SU-DHL-6 (cell line): Measurements from ENCODE around the gene ASB18.

ENCODE experiments used
- H2AFZ ChIP-seq: fragments of 200-600 bp; sonication (generic); 2 replicates; pipeline ENCODE4 v1.6.1; 2014; ENCODE audit warnings: low read depth, mild to moderate bottlenecking, moderate library complexity, mixed read lengths, antibody characterized with exemption, low read length; ENCODE audit not compliant: severe bottlenecking
- H3F3A ChIP-seq: fragments of 200-600 bp; shearing (Covaris generic); 2 replicates; pipeline ENCODE4 v1.6.0; 2016; ENCODE audit warnings: antibody characterized with exemption, mild to moderate bottlenecking; ENCODE audit not compliant: insufficient read depth
- H3K27ac ChIP-seq: fragments of 200-600 bp; sonication (generic); 2 replicates; pipeline ENCODE4 v1.5.1; 2016; ENCODE audit warnings: low read depth, mild to moderate bottlenecking, low read length, moderate library complexity, mixed read lengths
- H3K27me3 ChIP-seq: fragments of 200-600 bp; sonication (generic), shearing (Covaris generic); 2 replicates; pipeline ENCODE4 v1.6.0; 2014; ENCODE audit warnings: mild to moderate bottlenecking, low read length
- H3K36me3 ChIP-seq: fragments of 200-600 bp; sonication (generic); 2 replicates; pipeline ENCODE4 v1.6.1; 2014; ENCODE audit warnings: mild to moderate bottlenecking, low read length, mixed read lengths
- H3K4me2 ChIP-seq: fragments of 300-600, 200-600 bp; shearing (Covaris generic), sonication (generic); 2 replicates; pipeline ENCODE4 v1.6.0; 2014; ENCODE audit warnings: low read length, low read depth, mild to moderate bottlenecking; ENCODE audit not compliant: poor library complexity, severe bottlenecking
- H3K4me3 ChIP-seq: fragments of 200-600 bp; sonication (generic); 2 replicates; pipeline ENCODE4 v1.5.1; 2014; ENCODE audit warnings: antibody characterized with exemption, low read length, mild to moderate bottlenecking, mixed read lengths; ENCODE audit not compliant: insufficient read depth, poor library complexity, severe bottlenecking
- H3K79me2 ChIP-seq: fragments of 200-600 bp; sonication (generic); 2 replicates; pipeline ENCODE4 v1.6.1; 2014; ENCODE audit warnings: mild to moderate bottlenecking, low read length, moderate library complexity; ENCODE audit not compliant: insufficient read depth
- H3K9ac ChIP-seq: fragments of 200-600 bp; sonication (generic); 2 replicates; pipeline ENCODE4 v1.7.0; 2014; ENCODE audit warnings: mild to moderate bottlenecking, low read length
- H3K9me2 ChIP-seq: fragments of 200-600 bp; sonication (generic); replicated peaks from 2 replicates; pipeline ENCODE4 v1.6.1; 2014; ENCODE audit warnings: low read length; ENCODE audit not compliant: insufficient read depth
- H3K9me3 ChIP-seq: fragments of 200-600 bp; sonication (generic); 2 replicates; pipeline ENCODE4 v1.6.1; 2014; ENCODE audit warnings: low read length, mixed read lengths; ENCODE audit not compliant: insufficient read depth
- H4K20me1 ChIP-seq: fragments of 200-600 bp; sonication (generic); 2 replicates; pipeline ENCODE4 v1.6.1; 2014; ENCODE audit warnings: low read depth, mild to moderate bottlenecking, antibody characterized with exemption, low read length, moderate library complexity, mixed read lengths
- CTCF ChIP-seq: fragments of 200-600 bp; sonication (generic); IDR thresholded peaks from one replicate; pipeline ENCODE4 v1.5.1; 2017; ENCODE audit warnings: antibody characterized with exemption, mild to moderate bottlenecking, low read length, moderate library complexity; ENCODE audit not compliant: insufficient read depth, poor library complexity, severe bottlenecking
- EZH2phosphoT487 ChIP-seq: fragments of 200-600 bp; sonication (generic), shearing (Covaris generic); conservative IDR thresholded peaks from 2 replicates; pipeline ENCODE4 v1.6.1; 2018; ENCODE audit warnings: mild to moderate bottlenecking, antibody characterized with exemption, low read length, moderate library complexity, mixed read lengths

Gene ASB18

GRCh38 chr2:236216711-236217110 lies 47.5 kb downstream of the ASB18 start:
- H3K9me3 ChIP-seq, result no peaks in the 10 kb centered on the region
- H3K4me3 ChIP-seq, result no peak overlapping the region
- no peak overlapping the region for H3K27ac ChIP-seq
- H2AFZ ChIP-seq, result no peak overlapping the region
- H3K9ac ChIP-seq, result no peak overlapping the region
- H3F3A ChIP-seq, result no peaks in the 10 kb centered on the region
- H3K79me2 ChIP-seq, result no peaks in the 10 kb centered on the region
- no peaks in the 10 kb centered on the region for H4K20me1 ChIP-seq
- no peaks in the 10 kb centered on the region for H3K27me3 ChIP-seq
- H3K4me2 ChIP-seq, result no peak overlapping the region
- TF ChIP-seq EZH2phosphoT487 (no peak), CTCF (no peak)
- H3K36me3 ChIP-seq, result no peaks in the 10 kb centered on the region
- no peaks in the 10 kb centered on the region for H3K9me2 ChIP-seq

GRCh38 chr2:236215761-236216333 lies 48.4 kb downstream of the ASB18 start:
- no peaks in the 10 kb centered on the region for H3K36me3 ChIP-seq
- H3K27me3 ChIP-seq, result no peaks in the 10 kb centered on the region
- no peak overlapping the region for H2AFZ ChIP-seq
- no peaks in the 10 kb centered on the region for H3K79me2 ChIP-seq
- no peaks in the 10 kb centered on the region for H4K20me1 ChIP-seq
- TF ChIP-seq CTCF (no peak), EZH2phosphoT487 (no peak)
- no peak overlapping the region for H3K9ac ChIP-seq
- H3K9me2 ChIP-seq, result no peaks in the 10 kb centered on the region
- no peak overlapping the region for H3K27ac ChIP-seq
- no peak overlapping the region for H3K4me3 ChIP-seq
- no peaks in the 10 kb centered on the region for H3K9me3 ChIP-seq
- H3K4me2 ChIP-seq, result no peak overlapping the region
- no peaks in the 10 kb centered on the region for H3F3A ChIP-seq

GRCh38 chr2:236215196-236215595 lies 49.0 kb downstream of the ASB18 start:
- Histone ChIP-seq H3K4me2 (no peak overlapping the region), H3K4me3 (no peak overlapping the region), H3K9ac (no peak overlapping the region), H3K79me2 (no peaks in the 10 kb centered on the region), H3F3A (no peaks in the 10 kb centered on the region), H3K36me3 (no peaks in the 10 kb centered on the region), H3K9me2 (no peaks in the 10 kb centered on the region), H3K9me3 (no peaks in the 10 kb centered on the region), H3K27ac (no peak overlapping the region), H3K27me3 (no peaks in the 10 kb centered on the region), H2AFZ (no peak overlapping the region), H4K20me1 (no peaks in the 10 kb centered on the region)
- TF ChIP-seq CTCF, result no peak
- TF ChIP-seq EZH2phosphoT487, result no peak
